WTC11 (cell line): Measurements from ENCODE around the gene AGBL1.

ENCODE experiments used
- CTCF ChIP-seq: fragments of 200-600 bp; IDR thresholded peaks from 2 replicates; pipeline ENCODE4 v1.8.0; 2022; ENCODE audit warnings: antibody characterized with exemption
- JUN ChIP-seq: sonication (generic); formaldehyde crosslinking; IDR thresholded peaks from 2 replicates; pipeline ENCODE4 v1.8.0; 2023; ENCODE audit warnings: mild to moderate bottlenecking, missing genetic modification reagents
- ZNF263 ChIP-seq: sonication (generic); formaldehyde crosslinking; IDR thresholded peaks from 2 replicates; pipeline ENCODE4 v1.8.1; 2022; ENCODE audit warnings: low read depth, mild to moderate bottlenecking, moderate library complexity, missing genetic modification reagents

- no peak for TF ChIP-seq ZNF263
- no peak for TF ChIP-seq CTCF
- no peak for TF ChIP-seq JUN (CRISPR knock-in tag)
Measured at GRCh38 chr15:86700864-86701610, 621.4 kb downstream of the AGBL1 start.
